HepG2 (cell line): Measurements from ENCODE around the gene LUC7L2. TPM values are rescaled to one million over a fixed set of nuclear protein-coding genes. Genes with fewer than 3 reads are reported as not detected.
"Not testable (repeated sequence)": the region's sequence is repeated elsewhere in the genome, so short reads cannot be mapped to it uniquely, and the experiment has no call there.

Experiments
- ATAC-seq: fragments of 200-7000 bp; cut with Tn5 transposase; 3 replicates; pipeline ENCODE4 v1.9.1; 2020; ENCODE audit warnings: mild to moderate bottlenecking, moderate library complexity
- BruUV-seq: library from RNA; stranded (reverse); fragments of 400-500 nt; replicated peaks from 2 replicates; lab custom pipeline; 2021; lab: Mats Ljungman, UMichigan
- CTCF ChIA-PET: fragments of 300-600 bp; formaldehyde crosslinking; extraction: SDS; loops from one replicate; lab custom pipeline; 2021; ENCODE audit warnings: low total read pairs, inconsistent platforms, low intra/inter-chr PET ratio; lab: Yijun Ruan, JAX
- POLR2A ChIA-PET: fragments of 350-600 bp; sonication (Branson Sonifier 250); formaldehyde crosslinking; loops from one replicate; lab custom pipeline; 2020; ENCODE audit warnings: antibody characterized with exemption, inconsistent platforms; lab: Yijun Ruan, JAX
- DNase-seq: peaks from one replicate; pipeline ENCODE4 v3.0.0-alpha.2; 2015; ENCODE audit warnings: low spot score
- FAIRE-seq: peaks from 3 replicates; lab custom pipeline; 2011; peaks lifted over from hg19 to GRCh38; lab: Jason Lieb, UNC
- H2AFZ ChIP-seq: one replicate; pipeline ENCODE4 v1.6.1; 2011; ENCODE audit warnings: low read length, inconsistent platforms
- H3K27ac ChIP-seq: fragments of 300-600 bp; 3 replicates; pipeline ENCODE4 v1.8.0; 2011; ENCODE audit warnings: mixed run types, mild to moderate bottlenecking, mixed read lengths, low read length, inconsistent platforms; ENCODE audit not compliant: insufficient read depth; ENCODE audit errors: extremely low read length
- H3K27me3 ChIP-seq, 2 experiments: fragments of 200-600 bp in 1 of 2; 2 replicates in 1 of 2; 3 replicates in 1 of 2; pipeline versions ENCODE4 v1.6.0 to v1.8.0; 2011; ENCODE audit warnings: low read length in 2 of 2, mild to moderate bottlenecking in 2 of 2, moderate library complexity in 2 of 2, inconsistent platforms in 1 of 2; ENCODE audit not compliant: insufficient read depth in 2 of 2, control insufficient read depth in 1 of 2
- H3K36me3 ChIP-seq, 2 experiments: fragments of 200-600 bp in 1 of 2; replicated peaks in 1 of 2; 2 replicates in 1 of 2; 3 replicates in 1 of 2; pipeline versions ENCODE4 v1.5.1 to v1.8.0; 2011; ENCODE audit warnings: low read length in 2 of 2, inconsistent platforms in 1 of 2; ENCODE audit not compliant: insufficient read depth in 2 of 2, control insufficient read depth in 1 of 2
- H3K4me1 ChIP-seq: 2 replicates; pipeline ENCODE4 v1.5.1; 2012; ENCODE audit warnings: low read length, inconsistent platforms; ENCODE audit not compliant: insufficient read depth
- H3K4me2 ChIP-seq: 2 replicates; pipeline ENCODE4 v1.6.0; 2011; ENCODE audit warnings: low read depth, low read length, inconsistent platforms
- H3K4me3 ChIP-seq, 3 experiments: fragments of 200-600 bp in 1 of 3; sonication (generic), shearing (Covaris generic) in 1 of 3; replicated peaks in 1 of 3; 2 replicates each; pipeline ENCODE4 v1.5.1; 2011 to 2016; ENCODE audit warnings: low read length in 3 of 3, inconsistent platforms in 2 of 3, low read depth in 2 of 3, mild to moderate bottlenecking in 2 of 3, control low read depth in 1 of 3, mixed read lengths in 1 of 3; ENCODE audit not compliant: insufficient read depth in 1 of 3
- H3K79me2 ChIP-seq: one replicate; pipeline ENCODE4 v1.6.1; 2011; ENCODE audit warnings: low read length, inconsistent platforms; ENCODE audit not compliant: insufficient read depth
- H3K9ac ChIP-seq: 2 replicates; pipeline ENCODE4 v1.6.0; 2011; ENCODE audit warnings: mild to moderate bottlenecking, low read depth, low read length, inconsistent platforms; ENCODE audit not compliant: insufficient read depth
- H3K9me3 ChIP-seq: 2 replicates; pipeline ENCODE4 v1.5.1; 2012; ENCODE audit warnings: mild to moderate bottlenecking, low read length
- H4K20me1 ChIP-seq: 2 replicates; pipeline ENCODE4 v1.6.0; 2011; ENCODE audit warnings: inconsistent platforms, mild to moderate bottlenecking, low read length, moderate library complexity; ENCODE audit not compliant: insufficient read depth
- ATM ChIP-seq: fragments of 450-650 bp; IDR thresholded peaks from 2 replicates; pipeline ENCODE4 v1.7.1; 2017; ENCODE audit warnings: mild to moderate bottlenecking, borderline replicate concordance
- CBX5 ChIP-seq: sonication (generic); formaldehyde crosslinking; IDR thresholded peaks from 2 replicates; pipeline ENCODE4 v1.4.0; 2020; ENCODE audit warnings: missing genetic modification reagents, borderline replicate concordance
- JUN ChIP-seq: sonication (generic); formaldehyde crosslinking; IDR thresholded peaks from 2 replicates; pipeline ENCODE4 v1.4.0; 2020; ENCODE audit warnings: mild to moderate bottlenecking, missing genetic modification reagents
- KDM5A ChIP-seq: fragments of 200-600 bp; sonication (generic); IDR thresholded peaks from 2 replicates; pipeline ENCODE4 v1.7.0; 2018; ENCODE audit warnings: antibody characterized with exemption, mild to moderate bottlenecking, low read length, borderline replicate concordance
- MAFF ChIP-seq: IDR thresholded peaks from 2 replicates; pipeline ENCODE4 v1.6.1; 2011; ENCODE audit warnings: low read depth, low read length, improper control_type of control experiment
- NCOA2 ChIP-seq: sonication (generic); formaldehyde crosslinking; IDR thresholded peaks from 2 replicates; pipeline ENCODE4 v1.8.0; 2022; ENCODE audit warnings: inconsistent platforms
- SKIL ChIP-seq: sonication (generic); formaldehyde crosslinking; IDR thresholded peaks from 2 replicates; pipeline ENCODE4 v1.8.0; 2022; ENCODE audit warnings: missing genetic modification reagents, mild to moderate bottlenecking, moderate library complexity, borderline replicate concordance
- TCF7L2 ChIP-seq: IDR thresholded peaks from 2 replicates; pipeline ENCODE4 v1.6.1; 2011; ENCODE audit warnings: mild to moderate bottlenecking, low read depth, low read length, moderate library complexity
- ZSCAN30 ChIP-seq: sonication (generic); formaldehyde crosslinking; IDR thresholded peaks from 2 replicates; pipeline ENCODE4 v1.5.0; 2020; ENCODE audit warnings: mild to moderate bottlenecking, missing genetic modification reagents
- WGBS: methylation state at CpG from one replicate; pipeline ENCODE4 v1.1.6; 2017; ENCODE audit warnings: low lambda C conversion rate; 5-methylcytosine and 5-hydroxymethylcytosine counted together
- in situ Hi-C: cut with HindIII; loops from 2 replicates; pipeline ENCODE4 v1.10.0; 2017; ENCODE audit warnings: low pct_unique_long_range_greater_than_20kb; ENCODE audit not compliant: extremely low pct_ligation_motif_present
- intact Hi-C: fragments of 100-400 bp; cut with micrococcal nuclease; formaldehyde crosslinking; loops from one replicate; pipeline ENCODE4 v1.10.0; 2022; ENCODE audit not compliant: unreplicated experiment
- polyA plus RNA-seq, 8 experiments: library from polyadenylated mRNA; depleted of rRNA in 3 of 8; stranded (reverse) in 7 of 8; unstranded in 1 of 8; fragments of >200 nt; fragmentation: Illumina TruSeq in 4 of 8; extraction: Trizol in 4 of 8; gene quantifications; 2 replicates each; pipeline versions ENCODE4 v1.2.1 to v1.2.3, GENCODE V29; 2011 to 2016; ENCODE audit warnings: low read depth in 4 of 8, missing spikeins in 1 of 8, mixed read lengths in 1 of 8; ENCODE audit not compliant: insufficient read depth in 1 of 8
- total RNA-seq, 5 experiments: library from RNA; depleted of rRNA; stranded (reverse); fragments of >200 nt; fragmentation: Illumina TruSeq; extraction: Trizol; gene quantifications; 2 replicates each; pipeline ENCODE4 v1.2.3, GENCODE V29; 2016; ENCODE audit warnings: low read depth in 1 of 5

LUC7L2 gene
- total and polyA plus RNA-seq, 2 of the 13 experiments (the other 11 are each of a cell fraction or from before 2014, with no cell fraction given): 17.9 to 50.7 TPM

DNA sequence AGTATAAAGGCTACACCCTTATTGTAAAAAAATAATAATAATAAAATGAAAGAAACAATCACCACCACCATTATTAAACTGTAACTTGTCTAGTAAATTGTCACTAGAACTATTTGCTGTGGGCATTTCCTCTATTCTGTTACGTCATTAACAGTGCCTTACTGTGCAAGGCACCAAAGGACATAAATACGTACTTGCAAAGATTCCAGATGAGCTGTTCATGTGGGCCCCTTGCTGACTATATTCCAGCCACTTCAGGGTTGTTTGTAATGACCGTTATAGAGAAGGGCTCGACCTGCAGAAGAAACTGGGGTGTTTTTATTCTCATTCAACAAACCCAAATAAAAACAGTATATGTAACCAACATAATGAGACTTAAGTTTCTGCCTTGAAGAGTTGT lies 63.4 kb downstream of the LUC7L2 start (continued):
- no peak for TF ChIP-seq KDM5A
- TF ChIP-seq, all 625 proteins: peak for 0

GRCh38 chr7:139424004-139424403 lies 64.3 kb downstream of the LUC7L2 start:
- no peak for FAIRE-seq
- Histone ChIP-seq H3K79me2 (no peaks in the 10 kb centered on the region), H3K27ac (no peak overlapping the region), H3K27me3 (no peaks in the 10 kb centered on the region), H4K20me1 (no peaks in the 10 kb centered on the region), H3K4me1 (no peaks in the 10 kb centered on the region), H3K36me3 (peaks cover 10 to 41% of the 10 kb centered on the region in 2 experiments), H3K9me3 (no peaks in the 10 kb centered on the region), H2AFZ (no peak overlapping the region), H3K4me3 (no peak overlapping the region), H3K4me2 (no peak overlapping the region), H3K9ac (no peak overlapping the region)
- 86% methylated on average over 4 of the region's 4 CpGs for WGBS
- POLR2A ChIA-PET: no interaction called here
- in situ Hi-C loops (no loop called here), intact Hi-C loops (no loop called here)
- ATAC-seq: no peak; the same call in 2 of the 3 replicates
- DNase-seq: no peak
- no TSS peak for BruUV-seq
- no peak for TF ChIP-seq ZSCAN30
- TF ChIP-seq ATM: no peak
- TF ChIP-seq SKIL (CRISPR knock-in tag): no peak
- TF ChIP-seq JUN (CRISPR knock-in tag): no peak
- TF ChIP-seq TCF7L2: no peak
- no peak for TF ChIP-seq MAFF
- TF ChIP-seq NCOA2 (CRISPR knock-in tag): no peak
- no peak for TF ChIP-seq CBX5 (CRISPR knock-in tag)
- CTCF ChIA-PET: no interaction called here

- H3K9ac ChIP-seq, H4K20me1 ChIP-seq, H2AFZ ChIP-seq, in situ Hi-C loops, H3K9me3 ChIP-seq, H3K27me3 ChIP-seq, FAIRE-seq, CTCF ChIA-PET, BruUV-seq, H3K79me2 ChIP-seq, H3K4me3 ChIP-seq, POLR2A ChIA-PET, ATAC-seq, H3K4me1 ChIP-seq, H3K27ac ChIP-seq, intact Hi-C loops, DNase-seq, H3K4me2 ChIP-seq: not testable (repeated sequence)
- WGBS: 96% methylated on average over 10 of the region's 10 CpGs
- peaks cover 9 to 25% of the 10 kb centered on the region in 2 experiments for H3K36me3 ChIP-seq
These were observed 66.0 kb downstream of the LUC7L2 start for GRCh38 chr7:139425701-139426100.
